Fibroblast of lung (primary cell): ENCODE measurements around the gene TMEM220.

Experiments
- CTCF ChIP-seq, 2 donors: IDR thresholded peaks in 1 of 2; conservative IDR thresholded peaks in 1 of 2; 1 replicate in 1 of 2; 2 replicates in 1 of 2; pipeline ENCODE4 v1.5.1; 2011 to 2012; ENCODE audit warnings: low read length in 2 of 2, control low read depth in 1 of 2, inconsistent platforms in 1 of 2, low read depth in 1 of 2, mild to moderate bottlenecking in 1 of 2
- EZH2 ChIP-seq: IDR thresholded peaks from 2 replicates; pipeline ENCODE4 v1.5.1; 2012; ENCODE audit warnings: low read length, control low read depth, mild to moderate bottlenecking; ENCODE audit errors: missing control alignments

- TF ChIP-seq CTCF (conservative IDR thresholded peaks at IDR 0.05 in 1 of 2, IDR thresholded peaks at IDR 0.05 in 1 of 2; ENCODE audit: low read depth in 1 of 2, low read length in 2 of 2) (no peak), EZH2 (no peak)
These were observed 65.3 kb downstream of the TMEM220 start for GRCh38 chr17:10664571-10664970.
